ENCODE data around the gene PLCG2.

The PLCG2 gene

DNA sequence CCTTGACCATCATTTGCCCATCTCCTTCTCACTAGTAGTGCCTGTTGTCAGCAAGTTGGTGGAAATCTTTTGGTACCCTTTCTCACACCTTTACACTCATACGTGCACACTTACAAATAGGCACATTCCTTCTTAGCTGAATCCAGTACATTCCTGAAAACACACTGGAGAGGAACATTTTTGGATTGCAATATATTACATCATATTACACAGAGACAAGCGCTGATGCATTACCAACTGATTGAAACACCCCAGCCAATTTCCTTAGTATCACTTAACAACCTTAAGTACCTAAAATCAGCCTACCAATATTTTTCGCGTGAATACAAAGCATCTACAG lies 64.1 kb downstream of the PLCG2 start:
- no peak for TF ChIP-seq ISL1 (CRISPR knock-in tag; IDR thresholded peaks at IDR 0.05)
- TF ChIP-seq ZFP3 (CRISPR knock-in tag; IDR thresholded peaks at IDR 0.05) = no peak
- no peak for TF ChIP-seq ARNTL (CRISPR knock-in tag; IDR thresholded peaks at IDR 0.05; ENCODE audit: borderline replicate concordance, low read depth)
- TF ChIP-seq RARB (CRISPR knock-in tag; IDR thresholded peaks at IDR 0.05) = no peak
- no peak for TF ChIP-seq BACH2 (CRISPR knock-in tag; IDR thresholded peaks at IDR 0.05; ENCODE audit: borderline replicate concordance)
- no peak for TF ChIP-seq ZFP30 (CRISPR knock-in tag; IDR thresholded peaks at IDR 0.05)
- TF ChIP-seq ZNF565 (CRISPR knock-in tag; conservative IDR thresholded peaks at IDR 0.05; ENCODE audit: low read depth) = no peak
- TF ChIP-seq, protein P1, sequence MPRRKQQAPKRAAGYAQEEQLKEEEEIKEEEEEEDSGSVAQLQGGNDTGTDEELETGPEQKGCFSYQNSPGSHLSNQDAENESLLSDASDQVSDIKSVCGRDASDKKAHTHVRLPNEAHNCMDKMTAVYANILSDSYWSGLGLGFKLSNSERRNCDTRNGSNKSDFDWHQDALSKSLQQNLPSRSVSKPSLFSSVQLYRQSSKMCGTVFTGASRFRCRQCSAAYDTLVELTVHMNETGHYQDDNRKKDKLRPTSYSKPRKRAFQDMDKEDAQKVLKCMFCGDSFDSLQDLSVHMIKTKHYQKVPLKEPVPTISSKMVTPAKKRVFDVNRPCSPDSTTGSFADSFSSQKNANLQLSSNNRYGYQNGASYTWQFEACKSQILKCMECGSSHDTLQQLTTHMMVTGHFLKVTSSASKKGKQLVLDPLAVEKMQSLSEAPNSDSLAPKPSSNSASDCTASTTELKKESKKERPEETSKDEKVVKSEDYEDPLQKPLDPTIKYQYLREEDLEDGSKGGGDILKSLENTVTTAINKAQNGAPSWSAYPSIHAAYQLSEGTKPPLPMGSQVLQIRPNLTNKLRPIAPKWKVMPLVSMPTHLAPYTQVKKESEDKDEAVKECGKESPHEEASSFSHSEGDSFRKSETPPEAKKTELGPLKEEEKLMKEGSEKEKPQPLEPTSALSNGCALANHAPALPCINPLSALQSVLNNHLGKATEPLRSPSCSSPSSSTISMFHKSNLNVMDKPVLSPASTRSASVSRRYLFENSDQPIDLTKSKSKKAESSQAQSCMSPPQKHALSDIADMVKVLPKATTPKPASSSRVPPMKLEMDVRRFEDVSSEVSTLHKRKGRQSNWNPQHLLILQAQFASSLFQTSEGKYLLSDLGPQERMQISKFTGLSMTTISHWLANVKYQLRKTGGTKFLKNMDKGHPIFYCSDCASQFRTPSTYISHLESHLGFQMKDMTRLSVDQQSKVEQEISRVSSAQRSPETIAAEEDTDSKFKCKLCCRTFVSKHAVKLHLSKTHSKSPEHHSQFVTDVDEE (CRISPR knock-in tag; IDR thresholded peaks at IDR 0.05) = no peak
- no peak for TF ChIP-seq TOX (CRISPR knock-in tag; IDR thresholded peaks at IDR 0.05; ENCODE audit: borderline replicate concordance)
- TF ChIP-seq, protein P2, sequence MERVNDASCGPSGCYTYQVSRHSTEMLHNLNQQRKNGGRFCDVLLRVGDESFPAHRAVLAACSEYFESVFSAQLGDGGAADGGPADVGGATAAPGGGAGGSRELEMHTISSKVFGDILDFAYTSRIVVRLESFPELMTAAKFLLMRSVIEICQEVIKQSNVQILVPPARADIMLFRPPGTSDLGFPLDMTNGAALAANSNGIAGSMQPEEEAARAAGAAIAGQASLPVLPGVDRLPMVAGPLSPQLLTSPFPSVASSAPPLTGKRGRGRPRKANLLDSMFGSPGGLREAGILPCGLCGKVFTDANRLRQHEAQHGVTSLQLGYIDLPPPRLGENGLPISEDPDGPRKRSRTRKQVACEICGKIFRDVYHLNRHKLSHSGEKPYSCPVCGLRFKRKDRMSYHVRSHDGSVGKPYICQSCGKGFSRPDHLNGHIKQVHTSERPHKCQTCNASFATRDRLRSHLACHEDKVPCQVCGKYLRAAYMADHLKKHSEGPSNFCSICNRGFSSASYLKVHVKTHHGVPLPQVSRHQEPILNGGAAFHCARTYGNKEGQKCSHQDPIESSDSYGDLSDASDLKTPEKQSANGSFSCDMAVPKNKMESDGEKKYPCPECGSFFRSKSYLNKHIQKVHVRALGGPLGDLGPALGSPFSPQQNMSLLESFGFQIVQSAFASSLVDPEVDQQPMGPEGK (CRISPR knock-in tag; IDR thresholded peaks at IDR 0.05; ENCODE audit: borderline replicate concordance) = no peak
- ATAC-seq = no peak

DNA sequence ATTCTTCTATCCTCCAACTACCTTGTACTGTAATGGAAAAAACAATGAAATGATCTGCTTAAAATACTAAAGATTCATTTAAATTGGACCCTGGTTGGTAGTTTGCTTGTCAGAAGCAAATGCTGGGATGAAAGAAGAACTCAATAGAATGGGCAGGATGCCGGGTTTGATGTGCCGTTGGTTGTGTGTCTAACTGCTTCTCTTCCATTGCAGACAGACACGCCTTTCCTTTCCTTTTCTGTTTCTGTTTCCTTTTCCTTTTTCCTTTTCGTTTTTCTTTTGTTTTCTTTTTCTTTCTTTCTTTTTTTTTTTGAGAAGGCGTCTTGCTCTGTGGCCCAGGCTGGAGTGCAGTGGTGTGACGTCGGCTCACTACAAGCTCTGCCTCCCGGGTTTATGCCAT lies 64.6 kb downstream of the PLCG2 start:
- TF ChIP-seq ZFP30 (CRISPR knock-in tag; IDR thresholded peaks at IDR 0.05) (no peak), ESRRG (CRISPR knock-in tag; IDR thresholded peaks at IDR 0.05) (no peak)
- TF ChIP-seq, protein P3, sequence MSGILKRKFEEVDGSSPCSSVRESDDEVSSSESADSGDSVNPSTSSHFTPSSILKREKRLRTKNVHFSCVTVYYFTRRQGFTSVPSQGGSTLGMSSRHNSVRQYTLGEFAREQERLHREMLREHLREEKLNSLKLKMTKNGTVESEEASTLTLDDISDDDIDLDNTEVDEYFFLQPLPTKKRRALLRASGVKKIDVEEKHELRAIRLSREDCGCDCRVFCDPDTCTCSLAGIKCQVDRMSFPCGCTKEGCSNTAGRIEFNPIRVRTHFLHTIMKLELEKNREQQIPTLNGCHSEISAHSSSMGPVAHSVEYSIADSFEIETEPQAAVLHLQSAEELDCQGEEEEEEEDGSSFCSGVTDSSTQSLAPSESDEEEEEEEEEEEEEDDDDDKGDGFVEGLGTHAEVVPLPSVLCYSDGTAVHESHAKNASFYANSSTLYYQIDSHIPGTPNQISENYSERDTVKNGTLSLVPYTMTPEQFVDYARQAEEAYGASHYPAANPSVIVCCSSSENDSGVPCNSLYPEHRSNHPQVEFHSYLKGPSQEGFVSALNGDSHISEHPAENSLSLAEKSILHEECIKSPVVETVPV (CRISPR knock-in tag; IDR thresholded peaks at IDR 0.05) = no peak
- no peak for ATAC-seq

DNA sequence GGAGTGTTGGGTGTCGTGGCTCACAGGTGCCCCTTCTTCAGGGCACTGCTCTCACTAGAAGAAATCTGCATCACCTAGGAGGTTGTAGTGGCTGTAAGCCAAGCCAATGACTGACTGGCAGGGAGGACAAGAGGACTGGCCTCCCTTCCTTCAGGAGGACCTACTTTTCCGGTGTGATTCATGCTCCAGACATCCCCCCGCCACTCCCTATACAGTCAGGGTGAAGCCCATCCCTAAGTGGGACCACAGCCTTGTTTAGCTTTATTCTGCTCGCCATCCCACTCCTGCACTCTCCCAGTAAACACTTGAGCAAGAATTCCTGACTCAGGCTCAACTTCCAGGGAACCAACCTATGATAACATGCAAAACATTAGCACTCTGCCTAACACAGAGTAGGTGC lies 67.0 kb downstream of the PLCG2 start:
- TF ChIP-seq BACH2 (CRISPR knock-in tag; IDR thresholded peaks at IDR 0.05; ENCODE audit: borderline replicate concordance) = no peak
- TF ChIP-seq ZNF70 (CRISPR knock-in tag; IDR thresholded peaks at IDR 0.05) = no peak
- ATAC-seq = no peak

DNA sequence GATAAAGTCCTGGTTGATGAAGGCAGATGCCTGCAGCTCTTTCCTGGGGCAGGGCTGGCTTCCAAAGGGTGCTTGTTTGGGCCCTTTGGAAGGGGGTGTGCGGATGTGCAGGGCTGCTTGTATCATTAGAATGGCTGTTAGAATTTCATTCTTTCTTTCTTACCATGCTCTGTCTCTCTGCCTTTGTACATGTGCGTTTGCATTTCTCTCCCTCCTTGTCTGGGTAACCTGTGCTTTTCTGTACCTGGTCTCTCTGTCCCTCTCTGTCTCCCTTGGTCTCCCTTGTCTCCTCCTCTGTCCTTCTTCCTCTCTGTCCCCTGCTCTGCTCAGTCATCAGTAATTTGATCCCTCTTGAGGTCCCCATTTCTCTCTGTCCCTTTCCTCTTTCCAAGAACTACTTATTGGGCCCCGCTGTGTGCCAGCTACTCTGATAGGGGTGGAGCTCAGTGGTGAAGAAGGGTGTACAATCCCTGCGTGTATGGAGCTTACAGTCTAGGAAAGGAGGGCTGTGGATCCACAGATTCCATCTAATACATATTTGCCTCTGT lies 69.3 kb downstream of the PLCG2 start:
- no peak for ATAC-seq

DNA sequence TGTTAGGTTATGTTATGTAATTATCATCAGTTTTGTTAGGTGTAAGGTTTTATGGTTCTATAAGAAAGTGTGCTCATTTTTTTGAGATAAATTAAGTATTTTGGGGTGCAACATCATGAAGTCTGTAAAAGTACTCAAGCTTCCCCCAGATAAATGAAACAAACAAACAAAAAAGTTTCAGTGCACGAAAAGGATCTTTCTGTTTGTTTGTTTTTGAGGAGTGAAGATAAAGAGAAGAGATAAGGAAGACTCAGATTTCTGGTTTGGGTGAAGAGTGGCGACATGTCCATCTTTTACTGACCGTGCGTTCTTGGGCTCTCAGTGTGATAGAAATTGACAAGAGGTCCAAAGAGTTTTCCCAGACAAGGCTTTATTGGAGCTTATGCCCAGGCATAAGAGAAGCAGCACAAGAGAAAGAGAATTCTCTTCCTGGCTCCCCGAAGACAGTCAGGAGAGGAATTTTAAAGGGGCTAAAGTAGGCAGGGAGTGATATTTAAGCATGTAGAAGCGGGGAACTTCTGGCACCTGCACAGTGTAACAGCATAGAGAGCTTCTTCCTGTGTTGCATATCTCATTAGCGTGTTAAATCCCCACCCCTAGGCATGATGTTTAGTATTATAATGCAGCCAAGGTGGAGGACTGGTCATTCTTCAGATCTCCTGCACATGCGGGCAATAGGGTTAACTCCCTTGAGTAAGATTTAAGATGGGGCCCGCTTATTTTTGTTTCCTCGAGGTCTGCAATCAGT lies 71.3 kb downstream of the PLCG2 start:
- ATAC-seq = no peak
- TF ChIP-seq SNAI2 (CRISPR knock-in tag; IDR thresholded peaks at IDR 0.05) (no peak), ZNF565 (CRISPR knock-in tag; conservative IDR thresholded peaks at IDR 0.05; ENCODE audit: low read depth) (no peak), PPARA (CRISPR knock-in tag; IDR thresholded peaks at IDR 0.05; ENCODE audit: borderline replicate concordance) (no peak), ZNF8 (CRISPR knock-in tag; IDR thresholded peaks at IDR 0.05) (no peak), ZNF70 (CRISPR knock-in tag; IDR thresholded peaks at IDR 0.05) (no peak), TCF4 (CRISPR knock-in tag; IDR thresholded peaks at IDR 0.05; ENCODE audit: borderline replicate concordance) (no peak), ISL1 (CRISPR knock-in tag; IDR thresholded peaks at IDR 0.05) (no peak)
- TF ChIP-seq, protein P4, sequence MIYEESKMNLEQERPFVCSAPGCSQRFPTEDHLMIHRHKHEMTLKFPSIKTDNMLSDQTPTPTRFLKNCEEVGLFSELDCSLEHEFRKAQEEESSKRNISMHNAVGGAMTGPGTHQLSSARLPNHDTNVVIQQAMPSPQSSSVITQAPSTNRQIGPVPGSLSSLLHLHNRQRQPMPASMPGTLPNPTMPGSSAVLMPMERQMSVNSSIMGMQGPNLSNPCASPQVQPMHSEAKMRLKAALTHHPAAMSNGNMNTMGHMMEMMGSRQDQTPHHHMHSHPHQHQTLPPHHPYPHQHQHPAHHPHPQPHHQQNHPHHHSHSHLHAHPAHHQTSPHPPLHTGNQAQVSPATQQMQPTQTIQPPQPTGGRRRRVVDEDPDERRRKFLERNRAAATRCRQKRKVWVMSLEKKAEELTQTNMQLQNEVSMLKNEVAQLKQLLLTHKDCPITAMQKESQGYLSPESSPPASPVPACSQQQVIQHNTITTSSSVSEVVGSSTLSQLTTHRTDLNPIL (CRISPR knock-in tag; IDR thresholded peaks at IDR 0.05; ENCODE audit: low read depth) = no peak
- TF ChIP-seq, protein P1 (CRISPR knock-in tag; IDR thresholded peaks at IDR 0.05) = no peak

More for the DNA sequence above, 69.3 kb downstream of the PLCG2 start:
- TF ChIP-seq BACH2 (CRISPR knock-in tag; IDR thresholded peaks at IDR 0.05; ENCODE audit: borderline replicate concordance) (no peak), ZFP3 (CRISPR knock-in tag; IDR thresholded peaks at IDR 0.05) (no peak), ZNF565 (CRISPR knock-in tag; conservative IDR thresholded peaks at IDR 0.05; ENCODE audit: low read depth) (no peak), GLIS3 (CRISPR knock-in tag; IDR thresholded peaks at IDR 0.05) (no peak), TCF4 (CRISPR knock-in tag; IDR thresholded peaks at IDR 0.05; ENCODE audit: borderline replicate concordance) (no peak), ARNTL (CRISPR knock-in tag; IDR thresholded peaks at IDR 0.05; ENCODE audit: borderline replicate concordance, low read depth) (no peak), OSR1 (CRISPR knock-in tag; IDR thresholded peaks at IDR 0.05) (no peak), TOX (CRISPR knock-in tag; IDR thresholded peaks at IDR 0.05; ENCODE audit: borderline replicate concordance) (no peak), ZNF8 (CRISPR knock-in tag; IDR thresholded peaks at IDR 0.05) (no peak)
- TF ChIP-seq, protein P3 (CRISPR knock-in tag; IDR thresholded peaks at IDR 0.05) = no peak
